ENCODE measurements around the gene KIF2B.
A peak's percentile ranks its signal among the peaks of the same experiment; 100 is the strongest.
"Not testable (repeated sequence)": the region's sequence is repeated elsewhere in the genome, so short reads cannot be mapped to it uniquely, and the experiment has no call there.

Gene KIF2B

DNA sequence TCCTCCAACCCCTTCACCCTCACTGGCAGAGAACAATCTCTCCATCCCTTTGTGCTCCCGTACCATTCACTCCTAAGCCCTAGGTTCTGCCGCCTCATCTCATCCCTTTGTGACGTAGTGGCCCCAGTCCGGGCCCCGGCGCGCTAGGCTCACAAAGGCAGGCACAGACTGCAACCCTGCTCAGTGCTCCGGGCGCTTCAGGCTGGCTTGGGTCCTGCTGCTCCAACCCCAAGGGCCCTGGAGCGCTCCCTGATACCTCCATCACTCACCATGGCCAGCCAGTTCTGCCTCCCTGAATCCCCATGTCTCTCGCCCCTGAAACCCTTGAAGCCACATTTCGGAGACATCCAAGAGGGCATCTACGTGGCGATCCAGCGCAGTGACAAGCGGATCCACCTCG lies at the start of gene KIF2B:
Gene KIF2B, plus strand, starts transcription at position 164 of the 400 bp plus-strand sequence. Its CDS starts 107 bp downstream, at position 271.
- no peak for DNase-seq (ENCODE audit: low read depth)

- no peak for DNase-seq (ENCODE audit: low read depth)
These were observed 42.4 kb upstream of the KIF2B start for GRCh38 chr17:53780320-53780719.

- DNase-seq (ENCODE audit: low read depth), result no peak
These were observed 31.2 kb upstream of the KIF2B start for GRCh38 chr17:53791551-53791950.

GRCh38 chr17:53792451-53792850 lies 30.3 kb upstream of the KIF2B start:
- no peak for DNase-seq (ENCODE audit: low read depth)

GRCh38 chr17:53792997-53793396 lies 29.7 kb upstream of the KIF2B start:
- no peak for DNase-seq (ENCODE audit: low read depth)

DNA sequence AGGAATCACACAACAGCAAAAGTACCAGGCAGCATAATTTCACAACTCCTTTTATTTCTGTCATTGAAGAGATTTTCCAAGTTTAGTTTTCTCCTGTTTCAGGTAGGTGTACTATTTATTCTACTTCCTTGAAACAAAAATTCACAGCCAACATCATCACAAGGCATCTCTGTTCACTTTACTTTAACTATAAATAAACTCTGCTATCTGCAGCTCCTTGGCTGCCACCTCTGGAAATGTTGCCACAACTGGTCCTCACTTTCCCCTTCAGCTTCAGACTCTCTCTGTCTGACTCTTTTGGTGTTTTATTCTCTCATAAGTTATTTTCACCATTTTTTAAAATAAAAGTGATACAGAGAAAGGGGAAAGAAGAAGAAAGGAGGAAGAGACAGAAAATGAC lies 27.9 kb upstream of the KIF2B start:
- no peak for DNase-seq (ENCODE audit: low read depth)

- no peak for DNase-seq (ENCODE audit: low read depth)
These were observed 26.1 kb upstream of the KIF2B start for GRCh38 chr17:53796642-53797041.

GRCh38 chr17:53797501-53797900 lies 25.2 kb upstream of the KIF2B start:
- DNase-seq (ENCODE audit: low read depth), result no peak

GRCh38 chr17:53804437-53804836 lies 18.3 kb upstream of the KIF2B start:
- DNase-seq (ENCODE audit: low read depth), result no peak

- no peak for DNase-seq (ENCODE audit: low read depth)
These were observed 16.3 kb upstream of the KIF2B start for GRCh38 chr17:53806473-53806872.

DNA sequence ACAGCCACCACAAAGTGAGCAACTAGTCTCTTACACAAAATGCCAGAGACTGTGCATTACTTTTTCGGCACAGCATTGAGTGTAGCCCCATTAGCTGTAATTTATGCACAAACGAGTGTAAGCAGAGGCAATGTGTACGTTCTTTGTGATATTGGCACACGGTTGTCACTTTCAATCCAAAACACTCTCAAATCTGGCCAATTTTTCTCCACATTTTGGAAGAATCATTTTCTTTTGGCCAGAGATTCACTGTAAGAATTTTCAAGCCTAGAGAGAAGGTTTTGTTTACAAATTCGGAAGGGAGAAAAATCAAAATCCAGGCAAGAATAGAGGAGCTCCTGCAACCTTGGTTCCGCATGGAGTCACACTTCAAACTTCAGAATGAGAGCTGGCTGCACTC lies 15.4 kb upstream of the KIF2B start:
- peak; percentile 3 for DNase-seq (ENCODE audit: low read depth)

DNA sequence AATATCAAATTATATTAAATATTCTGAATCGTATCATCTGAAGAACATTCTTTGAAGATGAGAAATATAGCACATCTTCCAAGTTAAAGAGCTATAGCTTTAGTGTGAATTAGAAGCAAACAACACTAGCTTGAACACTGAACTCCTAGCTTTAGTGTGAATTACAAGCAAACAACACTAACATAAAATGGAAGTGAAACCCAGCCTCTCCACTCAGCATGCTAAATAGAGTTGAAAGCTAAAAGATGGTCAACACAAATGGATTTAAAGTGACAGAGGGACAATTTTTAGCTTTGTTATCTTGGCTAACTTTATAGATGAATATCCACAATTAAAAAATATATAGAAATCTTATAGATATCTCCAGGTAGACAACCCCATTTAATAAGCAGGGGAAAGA lies 4.5 kb upstream of the KIF2B start:
- DNase-seq (ENCODE audit: low read depth), result no peak

DNA sequence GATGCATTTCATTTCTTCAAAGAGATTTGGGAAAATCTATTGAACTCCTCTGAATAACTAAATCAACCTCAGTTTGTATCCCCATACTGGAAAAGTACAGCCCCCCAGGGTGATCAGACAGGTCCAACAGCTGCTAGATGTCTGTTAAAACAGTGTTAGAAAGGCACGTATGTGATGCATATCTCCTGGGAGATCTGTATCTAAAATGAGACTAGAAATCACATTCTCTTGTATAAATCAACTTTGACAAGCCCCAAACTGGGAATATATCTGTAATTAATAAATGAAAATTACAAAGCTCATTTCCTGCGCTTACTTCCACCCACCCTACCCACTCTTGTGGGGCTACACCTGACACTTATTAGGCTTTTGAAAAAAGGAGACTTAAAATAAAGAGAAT lies 3.8 kb upstream of the KIF2B start:
- no peak for DNase-seq (ENCODE audit: low read depth)

GRCh38 chr17:53819956-53820355 lies 2.8 kb upstream of the KIF2B start:
- DNase-seq (ENCODE audit: low read depth), result no peak

DNA sequence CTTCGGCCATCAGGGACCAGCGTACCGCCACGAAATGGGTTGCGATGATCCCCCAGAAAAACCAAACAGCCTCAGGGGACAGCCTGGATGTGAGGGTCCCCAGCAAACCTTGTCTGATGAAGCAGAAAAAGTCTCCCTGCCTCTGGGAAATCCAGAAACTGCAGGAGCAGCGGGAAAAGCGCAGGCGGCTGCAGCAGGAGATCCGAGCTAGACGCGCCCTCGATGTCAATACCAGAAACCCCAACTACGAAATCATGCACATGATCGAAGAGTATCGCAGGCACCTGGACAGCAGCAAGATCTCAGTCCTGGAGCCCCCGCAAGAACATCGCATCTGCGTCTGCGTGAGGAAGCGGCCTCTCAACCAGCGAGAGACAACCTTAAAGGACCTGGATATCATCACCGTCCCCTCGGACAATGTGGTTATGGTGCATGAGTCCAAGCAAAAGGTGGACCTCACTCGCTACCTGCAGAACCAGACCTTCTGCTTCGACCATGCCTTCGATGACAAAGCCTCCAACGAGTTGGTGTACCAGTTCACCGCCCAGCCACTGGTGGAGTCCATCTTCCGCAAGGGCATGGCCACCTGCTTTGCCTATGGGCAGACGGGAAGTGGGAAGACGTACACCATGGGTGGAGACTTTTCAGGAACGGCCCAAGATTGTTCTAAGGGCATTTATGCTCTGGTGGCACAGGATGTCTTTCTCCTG lies 769 bp downstream of the KIF2B start:
- DNase-seq (ENCODE audit: low read depth), result no peak

- DNase-seq (ENCODE audit: low read depth), result not testable (repeated sequence)
These were observed 12.0 kb downstream of the KIF2B start for GRCh38 chr17:53834771-53835170.

- no peak for DNase-seq (ENCODE audit: low read depth)
These were observed 14.4 kb downstream of the KIF2B start for GRCh38 chr17:53837131-53837530.

GRCh38 chr17:53844491-53845107 lies 21.9 kb downstream of the KIF2B start:
- DNase-seq (ENCODE audit: low read depth), result peak; percentile 28

- DNase-seq (ENCODE audit: low read depth), result not testable (repeated sequence)
These were observed 48.4 kb downstream of the KIF2B start for GRCh38 chr17:53871128-53871527.

Data from ELR (cell line).